Stimulated activated CD8-positive, alpha-beta memory T cell treated with anti-CD3 and anti-CD28 coated beads, Interleukin-12 subunit alpha, Interleukin-12 subunit beta, amount 100 ng/mL, for 1 hour (primary cell): ENCODE data around the gene HIVEP1.
"Not testable (repeated sequence)": the region's sequence is repeated elsewhere in the genome, so short reads cannot be mapped to it uniquely, and the experiment has no call there.

ENCODE experiments used
- DNase-seq: peaks from one replicate; pipeline ENCODE4 v3.0.0-alpha.2; 2020; ENCODE audit warnings: low read depth

Gene HIVEP1

GRCh38 chr6:12084681-12085080 lies 72.6 kb downstream of the HIVEP1 start:
- DNase-seq: no peak

- DNase-seq: no peak
These were observed 76.4 kb downstream of the HIVEP1 start for GRCh38 chr6:12088531-12088930.

DNA sequence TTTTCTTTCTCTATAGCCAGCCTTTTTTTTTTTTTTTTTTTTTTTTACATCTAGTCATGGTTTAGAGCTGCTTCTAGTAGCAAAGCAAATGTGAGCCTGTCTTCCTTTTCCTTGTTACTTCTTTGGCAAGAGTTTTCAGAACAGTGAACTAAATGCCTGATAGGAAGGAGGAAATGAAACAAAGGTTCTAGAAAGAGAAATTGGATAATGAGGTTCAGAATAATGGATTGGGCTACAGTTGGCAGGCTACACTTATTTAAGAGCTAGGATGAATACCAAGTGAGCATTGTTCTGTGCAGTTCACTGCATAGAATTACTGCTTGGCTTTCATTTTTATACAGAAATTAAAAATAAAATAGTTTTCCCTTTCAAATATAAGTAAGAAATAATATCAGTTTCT lies 78.6 kb downstream of the HIVEP1 start:
- DNase-seq: no peak

- no peak for DNase-seq
These were observed 80.7 kb downstream of the HIVEP1 start for GRCh38 chr6:12092762-12093161.

GRCh38 chr6:12094689-12095088 lies 82.6 kb downstream of the HIVEP1 start:
- no peak for DNase-seq

GRCh38 chr6:12096342-12096741 lies 84.2 kb downstream of the HIVEP1 start:
- no peak for DNase-seq

DNA sequence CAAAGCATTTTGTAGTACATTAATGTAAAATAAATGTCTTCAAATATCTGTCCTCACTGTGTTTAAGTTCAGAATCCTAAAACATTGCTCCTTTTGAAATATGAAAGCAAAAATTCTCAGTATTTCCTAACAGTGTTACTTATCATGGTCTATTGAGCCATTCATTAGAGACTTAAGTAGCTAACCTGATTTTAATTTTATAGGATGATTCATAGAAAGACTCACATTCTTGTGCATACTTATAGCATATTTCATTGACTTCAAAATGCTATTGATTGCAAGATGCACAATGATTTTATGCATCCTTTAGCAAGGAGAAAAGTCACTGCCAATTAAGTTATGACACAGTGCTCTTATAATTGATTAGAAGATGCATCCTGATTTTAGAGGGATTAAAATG lies 85.7 kb downstream of the HIVEP1 start:
- no peak for DNase-seq

DNA sequence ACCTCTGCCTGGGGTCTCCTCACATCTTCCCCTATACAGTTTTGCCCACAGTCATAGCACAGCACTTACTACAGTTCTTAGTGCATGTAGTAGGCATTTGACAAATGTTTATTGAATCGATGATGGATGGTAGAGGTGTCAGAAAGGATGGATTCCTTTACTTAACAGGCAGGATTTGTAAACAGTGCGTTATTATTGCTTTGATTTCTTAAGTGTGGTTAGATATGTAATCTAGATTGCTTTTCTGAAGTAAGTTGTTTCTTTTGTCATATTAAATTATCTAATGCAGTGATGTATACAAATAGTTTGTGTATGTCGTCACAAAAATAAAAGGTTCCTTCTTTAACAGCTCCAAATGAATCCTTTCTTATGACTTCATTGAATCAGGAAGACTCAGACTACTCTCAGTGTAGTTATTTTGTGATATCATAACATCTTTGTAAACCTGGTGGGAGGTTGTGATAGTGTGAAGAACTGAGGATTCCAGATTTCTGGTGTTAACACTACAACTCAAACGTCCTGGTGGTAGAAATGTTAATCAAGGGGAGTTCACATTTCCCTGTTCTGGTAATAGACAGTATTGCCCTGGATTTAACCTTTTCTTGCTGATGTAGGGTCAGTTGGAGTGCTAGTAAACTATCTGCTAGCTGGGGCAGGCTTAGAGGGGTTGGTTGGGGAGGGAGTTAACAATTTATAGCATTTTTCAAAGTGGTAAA lies 87.7 kb downstream of the HIVEP1 start:
- no peak for DNase-seq

DNA sequence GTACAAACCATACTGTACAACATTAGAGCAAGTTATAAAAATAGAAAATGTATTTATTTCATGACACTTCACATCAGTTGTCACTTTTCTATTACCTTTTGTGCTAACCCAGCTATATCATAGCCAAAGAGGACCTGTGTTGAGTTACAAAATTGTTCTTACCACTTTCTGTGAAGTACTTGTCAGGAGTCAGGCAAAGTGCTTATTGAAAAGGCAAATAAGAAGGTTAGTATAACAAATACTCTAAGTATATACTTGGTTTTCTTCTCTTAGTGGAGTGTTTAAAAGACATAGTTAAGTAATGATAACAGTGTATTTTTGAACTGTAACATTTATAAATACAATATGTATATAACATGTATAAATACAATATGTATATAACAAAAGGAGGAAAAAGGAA lies 88.9 kb downstream of the HIVEP1 start:
- DNase-seq: no peak

- no peak for DNase-seq
These were observed 89.7 kb downstream of the HIVEP1 start for GRCh38 chr6:12101653-12102312.

DNA sequence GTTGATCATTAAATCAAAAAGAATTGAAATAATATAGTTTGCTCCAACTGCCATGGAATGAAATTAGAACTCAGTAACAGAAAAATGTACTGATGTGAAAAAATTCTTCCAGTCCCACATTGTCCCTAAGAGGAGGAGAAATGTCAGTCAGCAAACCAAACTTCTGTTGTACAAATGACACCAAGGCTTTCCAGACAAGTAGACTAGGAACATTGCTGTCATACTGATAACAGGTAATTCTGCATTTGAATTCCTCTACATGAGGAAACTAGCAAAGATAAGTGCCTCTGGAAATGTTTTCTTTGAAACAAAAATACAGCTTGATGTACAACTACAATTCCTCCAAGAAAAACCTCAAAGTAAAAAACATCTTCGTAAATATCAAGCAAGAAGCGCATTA lies 90.2 kb downstream of the HIVEP1 start:
- DNase-seq: no peak

DNA sequence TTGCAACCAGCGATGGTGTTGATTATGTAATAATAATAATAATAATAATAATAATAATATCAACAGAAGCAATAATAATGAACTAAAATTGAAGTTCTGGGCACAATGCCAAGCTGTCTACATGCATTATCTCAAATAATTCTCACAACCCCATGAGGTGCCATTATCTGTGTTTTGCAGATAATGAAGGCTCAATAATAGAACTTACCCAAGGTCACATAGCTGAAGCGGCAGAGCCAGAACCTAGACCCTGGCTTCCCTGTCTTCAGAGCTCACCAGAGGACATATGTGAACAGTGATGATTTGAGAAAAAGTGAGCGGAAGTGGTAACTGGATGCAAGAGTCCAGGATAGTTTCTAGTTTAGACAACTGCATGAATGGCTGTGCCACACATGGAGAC lies 91.0 kb downstream of the HIVEP1 start:
- DNase-seq: no peak

- DNase-seq: no peak
These were observed 93.2 kb downstream of the HIVEP1 start for GRCh38 chr6:12105271-12105670.

- not testable (repeated sequence) for DNase-seq
These were observed 96.3 kb downstream of the HIVEP1 start for GRCh38 chr6:12108376-12108775.

DNA sequence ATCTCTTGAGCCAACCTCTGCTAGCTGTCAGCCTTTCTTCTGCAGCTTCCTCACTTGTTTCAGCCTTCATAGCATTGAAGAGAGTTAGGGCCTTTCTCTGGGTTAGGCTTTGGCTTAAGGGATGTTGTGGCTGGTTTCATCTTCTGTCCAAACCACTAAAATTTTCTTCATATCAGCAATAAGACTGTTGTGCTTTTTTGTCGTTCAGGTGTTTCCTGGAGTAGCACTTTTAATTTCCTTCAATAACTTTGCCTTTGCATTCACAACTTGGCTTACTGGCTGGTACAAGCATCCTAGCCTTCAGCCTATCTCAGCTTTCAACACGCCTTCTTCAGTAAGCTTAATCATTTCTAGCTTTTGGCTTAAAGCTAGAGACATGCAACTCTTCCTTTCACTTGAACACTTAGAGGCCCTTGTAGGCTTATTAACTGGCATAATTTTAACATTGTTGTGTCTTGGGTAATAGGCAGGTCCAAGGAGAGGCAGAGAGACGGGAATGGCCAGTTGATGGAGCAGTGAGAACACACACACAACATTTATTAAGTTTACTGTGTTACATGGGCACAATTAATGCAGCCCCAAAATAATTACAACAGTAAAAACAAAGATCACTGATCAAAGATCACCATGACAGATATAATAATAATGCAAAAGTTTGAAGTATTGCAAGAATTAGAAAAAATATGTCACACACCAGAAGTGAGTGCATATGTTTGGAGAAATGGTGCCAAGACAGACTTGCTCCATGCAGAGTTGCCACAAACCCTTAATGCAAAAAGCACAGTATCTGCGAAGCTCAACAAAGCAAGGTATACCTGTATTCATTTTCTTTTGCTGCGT lies 98.6 kb downstream of the HIVEP1 start:
- no peak for DNase-seq

DNA sequence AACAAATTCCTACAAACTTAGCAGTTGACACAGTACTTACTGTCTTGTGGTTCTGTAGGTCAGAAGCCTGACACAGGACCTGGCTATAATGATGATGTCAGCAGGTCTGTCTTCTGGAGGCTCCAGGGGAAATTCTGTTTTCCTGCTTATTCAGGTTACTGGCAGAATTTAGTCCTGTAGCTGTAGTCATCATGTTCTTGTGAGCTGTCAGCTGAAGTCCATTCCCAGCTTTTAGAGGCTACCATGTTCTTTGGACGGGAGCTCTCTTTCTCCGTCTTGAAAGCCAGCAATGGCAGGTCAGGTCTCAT lies 99.2 kb downstream of the HIVEP1 start:
- no peak for DNase-seq

- DNase-seq: no peak
These were observed 100.6 kb downstream of the HIVEP1 start for GRCh38 chr6:12112540-12113189.

GRCh38 chr6:12113190-12113577 lies 101.1 kb downstream of the HIVEP1 start:
- DNase-seq: no peak

DNA sequence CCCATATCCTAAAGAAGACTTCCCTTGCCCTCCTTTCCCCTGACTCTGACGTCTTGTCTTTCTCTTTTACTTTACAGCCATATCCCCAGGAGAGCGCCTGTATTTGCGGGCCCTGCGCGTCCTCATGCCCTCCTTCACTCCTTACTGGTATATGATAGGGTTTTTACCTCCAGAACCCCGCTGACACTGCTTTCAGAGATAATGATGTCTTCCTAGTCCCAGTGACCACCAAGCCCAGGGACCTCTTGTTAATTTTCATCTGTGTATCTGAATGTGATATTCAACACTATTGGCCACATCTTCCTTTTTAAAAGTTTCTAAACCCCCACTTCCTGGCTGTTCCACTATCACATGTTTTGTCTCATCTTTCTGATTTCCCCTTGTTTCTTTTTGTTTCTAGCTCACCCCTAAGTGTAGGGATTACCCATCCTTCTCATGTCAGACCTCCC lies 102.0 kb downstream of the HIVEP1 start:
- DNase-seq: no peak

GRCh38 chr6:12115001-12115400 lies 102.9 kb downstream of the HIVEP1 start:
- no peak for DNase-seq

GRCh38 chr6:12115492-12115891 lies 103.4 kb downstream of the HIVEP1 start:
- no peak for DNase-seq

DNA sequence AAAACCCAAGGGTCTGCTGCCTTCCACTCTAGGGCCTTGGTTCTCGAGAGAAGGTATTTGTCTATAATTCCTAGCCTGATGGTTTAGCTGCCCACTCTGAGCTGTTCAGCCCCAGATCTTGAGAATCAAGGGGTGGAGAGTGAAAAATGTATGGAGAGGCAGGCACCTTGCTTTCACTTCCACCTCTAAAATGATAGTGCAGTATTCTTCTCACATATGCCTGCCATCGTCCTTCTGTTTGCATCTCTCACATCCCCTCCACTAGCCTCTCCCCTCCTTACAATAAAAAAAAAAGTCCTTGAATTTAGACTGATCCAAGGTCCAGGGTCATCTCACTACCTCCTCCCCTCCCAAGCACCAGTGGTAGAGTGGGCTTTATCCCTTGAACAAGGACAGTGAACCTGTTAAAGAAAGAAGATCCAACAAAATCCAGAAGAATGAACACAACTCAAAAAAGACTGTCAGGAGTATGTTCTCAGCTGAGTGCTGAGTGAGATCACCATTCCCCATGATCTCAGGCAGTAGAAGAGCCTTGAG lies 104.2 kb downstream of the HIVEP1 start:
- DNase-seq: no peak
